ENCODE measurements around the gene VEGFD.

The VEGFD gene

GRCh38 chrX:15373976-15374375 lies 10.2 kb downstream of the VEGFD start:
- no peak overlapping the region for H3K4me3 ChIP-seq (replicated peaks; ENCODE audit: low read depth, low read length)
- no peak for TF ChIP-seq CTCF (IDR thresholded peaks at IDR 0.05; ENCODE audit: low read depth, low read length, missing control alignments)
- peak; percentile 54 for DNase-seq (ENCODE audit: extremely low read depth, low read depth)

GRCh38 chrX:15366506-15367352 lies 17.5 kb downstream of the VEGFD start:
- H3K4me3 ChIP-seq (replicated peaks; ENCODE audit: low read depth, low read length) = no peak overlapping the region
- no peak for DNase-seq (ENCODE audit: extremely low read depth, low read depth)
- no peak for TF ChIP-seq CTCF (IDR thresholded peaks at IDR 0.05; ENCODE audit: low read depth, low read length, missing control alignments)

- no peak for TF ChIP-seq CTCF (IDR thresholded peaks at IDR 0.05; ENCODE audit: low read depth, low read length, missing control alignments)
- DNase-seq (ENCODE audit: extremely low read depth, low read depth) = no peak
- H3K4me3 ChIP-seq (replicated peaks; ENCODE audit: low read depth, low read length) = no peak overlapping the region
These were observed 24.5 kb downstream of the VEGFD start for GRCh38 chrX:15359701-15360100.

GRCh38 chrX:15358533-15358932 lies 25.7 kb downstream of the VEGFD start:
- H3K4me3 ChIP-seq (replicated peaks; ENCODE audit: low read depth, low read length) = no peak overlapping the region
- TF ChIP-seq CTCF (IDR thresholded peaks at IDR 0.05; ENCODE audit: low read depth, low read length, missing control alignments) = no peak
- no peak for DNase-seq (ENCODE audit: extremely low read depth, low read depth)

GRCh38 chrX:15356444-15356843 lies 27.8 kb downstream of the VEGFD start:
- no peak for DNase-seq (ENCODE audit: extremely low read depth, low read depth)

GRCh38 chrX:15350329-15350996 lies 33.8 kb downstream of the VEGFD start:
- no peak overlapping the region for H3K4me3 ChIP-seq (replicated peaks; ENCODE audit: low read depth, low read length)
- DNase-seq (ENCODE audit: extremely low read depth, low read depth) = no peak
- TF ChIP-seq CTCF (IDR thresholded peaks at IDR 0.05; ENCODE audit: low read depth, low read length, missing control alignments) = no peak

More at GRCh38 chrX:15356444-15356843, 27.8 kb downstream of the VEGFD start:
- H3K4me3 ChIP-seq (replicated peaks; ENCODE audit: low read depth, low read length) = no peak overlapping the region
- no peak for TF ChIP-seq CTCF (IDR thresholded peaks at IDR 0.05; ENCODE audit: low read depth, low read length, missing control alignments)

Measured in HFF-Myc (cell line).